ENCODE measurements around the gene HSP90AB1. TPM values are rescaled to one million over a fixed set of nuclear protein-coding genes. Genes with fewer than 3 reads are reported as not detected.
"Not testable (repeated sequence)": the region's sequence is repeated elsewhere in the genome, so short reads cannot be mapped to it uniquely, and the experiment has no call there.

HSP90AB1 gene
- total RNA-seq, 2 donors from 2014 or later: 405 to 695 TPM

GRCh38 chr6:44228836-44229235 lies 18.1 kb upstream of the HSP90AB1 start:
- ATAC-seq (ENCODE audit: insufficient number of reproducible peaks, low FRiP score, low read depth) (no peak), DNase-seq (ENCODE audit: low spot score) (no peak)
- H3K4me3 ChIP-seq: no peak overlapping the region
- no peak for TF ChIP-seq CTCF (IDR thresholded peaks at IDR 0.05)
- peaks cover 45 to 68% of the 10 kb centered on the region in 2 donors for H3K4me1 ChIP-seq (ENCODE audit: control insufficient read depth in 1 of 2, low read depth in 2 of 2)
- no peaks in the 10 kb centered on the region for H3K9me3 ChIP-seq
- H3K27me3 ChIP-seq (replicated peaks; ENCODE audit: insufficient read depth): no peaks in the 10 kb centered on the region
- no peak overlapping the region for H3K27ac ChIP-seq
- peaks cover 43% of the 10 kb centered on the region for H3K36me3 ChIP-seq

DNA sequence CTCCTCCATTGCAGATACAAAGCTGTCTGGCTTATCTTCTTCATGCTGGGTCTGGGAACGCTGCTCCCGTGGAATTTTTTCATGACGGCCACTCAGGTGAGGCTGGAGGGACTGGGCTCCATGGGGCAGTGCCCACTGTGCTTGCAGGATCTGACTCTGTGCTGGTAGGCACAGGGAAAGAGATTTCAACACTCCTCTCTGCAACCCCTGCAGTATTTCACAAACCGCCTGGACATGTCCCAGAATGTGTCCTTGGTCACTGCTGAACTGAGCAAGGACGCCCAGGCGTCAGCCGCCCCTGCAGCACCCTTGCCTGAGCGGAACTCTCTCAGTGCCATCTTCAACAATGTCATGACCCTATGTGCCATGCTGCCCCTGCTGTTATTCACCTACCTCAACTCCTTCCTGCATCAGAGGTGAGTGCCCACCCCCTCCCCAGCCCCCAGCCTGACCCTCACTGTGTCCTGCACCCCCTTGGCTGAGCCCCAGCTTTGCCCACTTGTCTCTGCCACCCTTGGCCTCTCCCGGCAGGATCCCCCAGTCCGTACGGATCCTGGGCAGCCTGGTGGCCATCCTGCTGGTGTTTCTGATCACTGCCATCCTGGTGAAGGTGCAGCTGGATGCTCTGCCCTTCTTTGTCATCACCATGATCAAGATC lies 17.4 kb upstream of the HSP90AB1 start:
- peaks cover 43% of the 10 kb centered on the region for H3K36me3 ChIP-seq
- DNase-seq (ENCODE audit: low spot score): no peak
- peaks cover 41 to 69% of the 10 kb centered on the region in 2 donors for H3K4me1 ChIP-seq (ENCODE audit: control insufficient read depth in 1 of 2, low read depth in 2 of 2)

DNA sequence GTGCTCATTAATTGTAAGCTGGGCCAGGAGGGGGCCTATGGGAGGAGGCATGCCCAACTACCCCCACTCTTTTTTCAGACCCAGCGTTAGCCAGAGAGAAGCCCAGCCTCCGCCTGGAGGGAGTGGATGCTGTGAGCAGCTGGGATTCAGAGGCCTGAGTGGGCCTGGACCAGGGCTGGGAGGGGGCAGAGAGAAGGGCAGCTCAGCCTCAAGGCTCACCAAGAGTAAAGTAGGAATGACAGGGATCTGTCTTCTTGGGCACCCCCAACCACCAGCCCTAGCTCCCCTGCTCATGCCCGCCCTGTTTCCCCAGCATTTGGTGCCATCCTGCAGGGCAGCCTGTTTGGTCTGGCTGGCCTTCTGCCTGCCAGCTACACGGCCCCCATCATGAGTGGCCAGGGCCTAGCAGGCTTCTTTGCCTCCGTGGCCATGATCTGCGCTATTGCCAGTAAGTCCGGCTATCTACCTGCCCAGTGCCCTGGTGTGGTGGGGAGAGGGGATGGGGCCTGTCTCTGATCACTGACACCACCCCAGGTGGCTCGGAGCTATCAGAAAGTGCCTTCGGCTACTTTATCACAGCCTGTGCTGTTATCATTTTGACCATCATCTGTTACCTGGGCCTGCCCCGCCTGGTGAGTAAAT lies 16.7 kb upstream of the HSP90AB1 start:
- no peaks in the 10 kb centered on the region for H3K27me3 ChIP-seq (replicated peaks; ENCODE audit: insufficient read depth)
- DNase-seq (ENCODE audit: low spot score) (no peak), ATAC-seq (ENCODE audit: insufficient number of reproducible peaks, low FRiP score, low read depth) (no peak)
- H3K4me1 ChIP-seq (ENCODE audit: control insufficient read depth in 1 of 2, low read depth in 2 of 2): peaks cover 42 to 69% of the 10 kb centered on the region in 2 donors
- no peaks in the 10 kb centered on the region for H3K9me3 ChIP-seq
- H3K4me3 ChIP-seq: no peak overlapping the region
- no peak for TF ChIP-seq CTCF (IDR thresholded peaks at IDR 0.05)
- peaks cover 43% of the 10 kb centered on the region for H3K36me3 ChIP-seq
- H3K27ac ChIP-seq: peak overlapping the region in 1 of 2 donors; percentile 11

More for the DNA sequence above, 17.4 kb upstream of the HSP90AB1 start:
- no peaks in the 10 kb centered on the region for H3K9me3 ChIP-seq
- ATAC-seq (ENCODE audit: insufficient number of reproducible peaks, low FRiP score, low read depth): no peak
- no peaks in the 10 kb centered on the region for H3K27me3 ChIP-seq (replicated peaks; ENCODE audit: insufficient read depth)
- no peak overlapping the region for H3K27ac ChIP-seq
- H3K4me3 ChIP-seq: no peak overlapping the region
- no peak for TF ChIP-seq CTCF (IDR thresholded peaks at IDR 0.05)

GRCh38 chr6:44231426-44231825 lies 15.5 kb upstream of the HSP90AB1 start:
- not testable (repeated sequence) for DNase-seq (ENCODE audit: low spot score); H3K4me3 ChIP-seq; H3K27me3 ChIP-seq (replicated peaks; ENCODE audit: insufficient read depth); H3K27ac ChIP-seq; H3K9me3 ChIP-seq; ATAC-seq (ENCODE audit: insufficient number of reproducible peaks, low FRiP score, low read depth)
- Histone ChIP-seq H3K4me1 (ENCODE audit: control insufficient read depth in 1 of 2, low read depth in 2 of 2) (peaks cover 33 to 69% of the 10 kb centered on the region in 2 donors), H3K36me3 (peaks cover 43% of the 10 kb centered on the region)

DNA sequence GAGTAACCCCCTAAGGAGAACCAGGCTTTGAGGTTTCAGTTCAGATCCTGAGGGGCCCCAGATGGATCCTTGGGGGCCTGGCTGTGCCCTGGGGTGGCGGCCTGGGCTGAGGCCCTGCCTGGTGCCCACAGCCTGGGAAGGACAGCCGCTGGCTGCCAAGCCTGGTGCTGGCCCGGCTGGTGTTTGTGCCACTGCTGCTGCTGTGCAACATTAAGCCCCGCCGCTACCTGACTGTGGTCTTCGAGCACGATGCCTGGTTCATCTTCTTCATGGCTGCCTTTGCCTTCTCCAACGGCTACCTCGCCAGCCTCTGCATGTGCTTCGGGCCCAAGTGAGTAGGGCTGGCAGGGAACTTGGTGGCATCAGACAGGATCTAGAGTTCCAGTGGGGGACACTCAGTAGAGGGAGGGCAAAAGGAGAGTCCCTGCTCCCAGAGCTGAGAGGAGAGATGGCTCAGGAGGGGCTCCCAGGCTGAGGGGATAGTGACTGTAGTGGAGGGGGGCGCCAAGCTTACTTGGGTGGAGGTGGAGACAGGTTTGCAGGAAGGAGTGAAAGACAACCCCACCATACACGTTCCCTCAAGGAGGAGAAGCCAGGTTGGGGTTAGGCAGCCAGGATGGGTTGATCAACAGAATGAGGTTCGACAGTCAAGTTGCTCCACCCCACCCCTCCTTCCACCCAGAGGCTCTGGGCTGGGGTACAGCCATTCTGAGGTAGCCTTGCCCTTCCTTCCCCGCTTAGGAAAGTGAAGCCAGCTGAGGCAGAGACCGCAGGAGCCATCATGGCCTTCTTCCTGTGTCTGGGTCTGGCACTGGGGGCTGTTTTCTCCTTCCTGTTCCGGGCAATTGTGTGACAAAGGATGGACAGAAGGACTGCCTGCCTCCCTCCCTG lies 14.0 kb upstream of the HSP90AB1 start:
- Histone ChIP-seq H3K9me3 (no peaks in the 10 kb centered on the region), H3K4me3 (no peak overlapping the region), H3K27me3 (replicated peaks; ENCODE audit: insufficient read depth) (no peaks in the 10 kb centered on the region), H3K27ac (peak overlapping the region; percentile 84 to 96), H3K4me1 (ENCODE audit: control insufficient read depth in 1 of 2, low read depth in 2 of 2) (peaks cover 25 to 63% of the 10 kb centered on the region in 2 donors), H3K36me3 (peaks cover 43% of the 10 kb centered on the region)
- DNase-seq (ENCODE audit: low spot score) (no peak), ATAC-seq (ENCODE audit: insufficient number of reproducible peaks, low FRiP score, low read depth) (no peak)
- no peak for TF ChIP-seq CTCF (IDR thresholded peaks at IDR 0.05)

Data from thoracic aorta (tissue), 2 donors.